ENCODE measurements around the gene CHRNA4.

Gene CHRNA4

DNA sequence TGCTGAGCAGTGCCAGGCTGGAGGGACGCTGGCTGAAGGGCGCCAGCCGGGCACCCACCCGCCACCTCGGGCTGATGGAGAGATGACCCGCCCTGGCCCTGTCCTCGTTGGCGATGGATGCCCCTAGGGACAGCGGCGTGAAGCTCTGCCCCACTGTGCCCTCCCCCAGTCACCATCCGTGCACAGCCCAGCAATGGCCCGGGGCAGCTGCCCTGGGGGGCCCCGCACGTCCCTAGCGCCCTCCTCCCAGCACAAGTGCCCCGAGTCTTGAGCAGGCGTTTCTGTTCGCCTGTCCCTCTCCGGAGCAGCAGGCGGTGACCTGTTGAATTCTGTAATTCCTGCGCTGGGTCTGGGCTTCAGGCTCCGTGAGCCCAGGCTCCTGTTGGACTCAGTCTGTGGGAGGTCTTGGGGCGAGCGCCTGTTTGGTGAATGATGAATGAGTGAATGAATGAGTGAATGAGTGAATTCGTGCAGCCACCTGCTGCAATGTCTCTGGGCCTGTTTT is 36.8 kb upstream of the CHRNA4 start:
- Histone ChIP-seq H3K27me3 (ENCODE audit: insufficient read depth, poor library complexity, severe bottlenecking) (peaks cover 85% of the 10 kb centered on the region), H3K27ac (ENCODE audit: poor library complexity, severe bottlenecking) (no peak overlapping the region), H3K36me3 (ENCODE audit: low read depth) (no peaks in the 10 kb centered on the region), H3K9me3 (ENCODE audit: severe bottlenecking) (no peaks in the 10 kb centered on the region), H3K4me3 (ENCODE audit: severe bottlenecking) (no peak overlapping the region), H3K4me1 (ENCODE audit: insufficient read depth, poor library complexity, severe bottlenecking) (no peaks in the 10 kb centered on the region)
- TF ChIP-seq, protein P1, sequence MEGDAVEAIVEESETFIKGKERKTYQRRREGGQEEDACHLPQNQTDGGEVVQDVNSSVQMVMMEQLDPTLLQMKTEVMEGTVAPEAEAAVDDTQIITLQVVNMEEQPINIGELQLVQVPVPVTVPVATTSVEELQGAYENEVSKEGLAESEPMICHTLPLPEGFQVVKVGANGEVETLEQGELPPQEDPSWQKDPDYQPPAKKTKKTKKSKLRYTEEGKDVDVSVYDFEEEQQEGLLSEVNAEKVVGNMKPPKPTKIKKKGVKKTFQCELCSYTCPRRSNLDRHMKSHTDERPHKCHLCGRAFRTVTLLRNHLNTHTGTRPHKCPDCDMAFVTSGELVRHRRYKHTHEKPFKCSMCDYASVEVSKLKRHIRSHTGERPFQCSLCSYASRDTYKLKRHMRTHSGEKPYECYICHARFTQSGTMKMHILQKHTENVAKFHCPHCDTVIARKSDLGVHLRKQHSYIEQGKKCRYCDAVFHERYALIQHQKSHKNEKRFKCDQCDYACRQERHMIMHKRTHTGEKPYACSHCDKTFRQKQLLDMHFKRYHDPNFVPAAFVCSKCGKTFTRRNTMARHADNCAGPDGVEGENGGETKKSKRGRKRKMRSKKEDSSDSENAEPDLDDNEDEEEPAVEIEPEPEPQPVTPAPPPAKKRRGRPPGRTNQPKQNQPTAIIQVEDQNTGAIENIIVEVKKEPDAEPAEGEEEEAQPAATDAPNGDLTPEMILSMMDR (IDR thresholded peaks at IDR 0.05; ENCODE audit: poor library complexity, severe bottlenecking): no peak
- peak; percentile 80 for DNase-seq (ENCODE audit: low spot score)
- no peak for ATAC-seq (ENCODE audit: low read depth)

DNA sequence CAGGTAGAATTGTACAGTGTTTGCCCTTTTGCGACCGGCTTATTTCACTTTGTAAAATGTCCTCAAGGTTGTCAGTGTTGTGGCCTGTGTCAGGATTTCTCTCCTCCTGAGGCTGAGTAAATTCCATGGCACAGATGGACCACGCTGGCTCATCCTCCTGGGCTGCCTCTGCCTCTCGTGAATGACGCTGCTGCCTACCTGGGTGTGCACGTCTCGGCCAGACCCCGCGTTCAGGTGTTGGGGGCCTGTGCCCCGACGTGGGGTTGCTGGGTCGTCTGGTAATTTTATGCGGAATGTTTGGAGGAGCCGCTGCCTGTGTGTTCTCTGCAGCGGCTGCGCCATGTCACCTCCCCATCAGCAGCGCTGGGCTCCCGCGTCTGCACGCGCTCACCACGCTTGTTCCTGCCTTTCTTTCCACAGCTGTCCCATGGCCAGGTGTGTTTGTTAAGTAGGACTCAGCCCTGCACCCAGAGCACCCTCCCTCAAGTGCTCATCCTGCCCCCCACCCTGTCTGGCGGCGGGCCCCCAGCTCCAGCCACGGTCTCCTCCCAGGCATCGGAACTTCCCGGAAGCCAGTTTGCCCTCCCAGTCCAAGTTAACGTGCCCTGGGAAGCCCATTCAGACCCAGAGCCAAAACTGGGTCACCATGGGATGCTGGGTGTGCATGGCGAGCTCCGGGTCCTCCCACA is 36.1 kb upstream of the CHRNA4 start:
- peaks cover 78% of the 10 kb centered on the region for H3K27me3 ChIP-seq (ENCODE audit: insufficient read depth, poor library complexity, severe bottlenecking)
- DNase-seq (ENCODE audit: low spot score) (peak; percentile 77), ATAC-seq (ENCODE audit: low read depth) (no peak)
- no peak overlapping the region for H3K4me3 ChIP-seq (ENCODE audit: severe bottlenecking)
- no peak overlapping the region for H3K27ac ChIP-seq (ENCODE audit: poor library complexity, severe bottlenecking)
- H3K4me1 ChIP-seq (ENCODE audit: insufficient read depth, poor library complexity, severe bottlenecking): no peaks in the 10 kb centered on the region
- no peaks in the 10 kb centered on the region for H3K36me3 ChIP-seq (ENCODE audit: low read depth)
- no peaks in the 10 kb centered on the region for H3K9me3 ChIP-seq (ENCODE audit: severe bottlenecking)
- TF ChIP-seq, protein P1 (IDR thresholded peaks at IDR 0.05; ENCODE audit: poor library complexity, severe bottlenecking): no peak

DNA sequence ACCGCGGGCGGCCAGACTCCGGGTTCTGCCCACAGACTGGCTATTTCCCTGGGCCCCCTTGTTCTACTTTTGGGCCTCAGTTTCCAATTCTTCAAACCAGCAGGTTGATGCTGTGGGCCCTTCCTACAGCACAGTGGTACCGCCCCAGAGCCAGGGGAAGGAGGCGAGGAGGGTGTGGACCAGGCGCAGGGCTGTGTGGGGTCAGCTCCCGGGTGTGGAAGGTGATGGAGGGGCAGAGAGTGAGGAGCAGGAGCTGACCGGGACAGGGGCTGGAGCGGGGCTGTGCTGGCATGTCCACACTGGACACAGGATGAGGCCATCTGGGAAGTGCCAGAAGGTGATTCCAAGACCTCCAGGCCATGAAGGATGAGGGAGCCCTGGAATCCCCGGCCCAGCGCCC is 35.2 kb upstream of the CHRNA4 start:
- H3K36me3 ChIP-seq (ENCODE audit: low read depth): no peaks in the 10 kb centered on the region
- ATAC-seq (ENCODE audit: low read depth) (no peak), DNase-seq (ENCODE audit: low spot score) (peak; percentile 83)
- TF ChIP-seq, protein P1 (IDR thresholded peaks at IDR 0.05; ENCODE audit: poor library complexity, severe bottlenecking): no peak
- peaks cover 73% of the 10 kb centered on the region for H3K27me3 ChIP-seq (ENCODE audit: insufficient read depth, poor library complexity, severe bottlenecking)
- H3K4me1 ChIP-seq (ENCODE audit: insufficient read depth, poor library complexity, severe bottlenecking): no peaks in the 10 kb centered on the region
- H3K27ac ChIP-seq (ENCODE audit: poor library complexity, severe bottlenecking): no peak overlapping the region
- H3K9me3 ChIP-seq (ENCODE audit: severe bottlenecking): no peaks in the 10 kb centered on the region
- no peak overlapping the region for H3K4me3 ChIP-seq (ENCODE audit: severe bottlenecking)

DNA sequence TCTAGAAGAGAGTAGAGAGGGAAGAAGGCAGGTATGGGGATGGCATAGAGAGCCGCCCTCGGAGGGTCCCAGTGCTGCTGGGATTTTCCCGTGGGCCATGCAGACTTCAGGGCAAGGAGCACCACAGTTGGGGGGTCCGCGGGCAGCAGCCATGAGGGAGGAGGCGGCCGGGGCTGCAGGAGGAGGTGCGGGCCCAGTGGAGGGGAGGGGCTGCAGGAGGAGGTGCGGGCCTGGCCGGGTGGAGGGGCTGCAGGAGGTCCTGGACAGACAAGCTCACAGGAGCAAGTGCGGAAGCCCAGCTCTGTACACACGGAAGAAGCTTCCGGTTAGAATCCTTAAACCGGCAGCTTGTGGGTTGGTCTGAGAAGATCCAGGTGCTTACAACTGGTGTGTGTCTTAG is 34.6 kb upstream of the CHRNA4 start:
- TF ChIP-seq, protein P1 (IDR thresholded peaks at IDR 0.05; ENCODE audit: poor library complexity, severe bottlenecking): no peak
- DNase-seq (ENCODE audit: low spot score): peak; percentile 86
- H3K36me3 ChIP-seq (ENCODE audit: low read depth): no peaks in the 10 kb centered on the region
- H3K4me1 ChIP-seq (ENCODE audit: insufficient read depth, poor library complexity, severe bottlenecking): no peaks in the 10 kb centered on the region
- H3K27ac ChIP-seq (ENCODE audit: poor library complexity, severe bottlenecking): no peak overlapping the region
- no peaks in the 10 kb centered on the region for H3K9me3 ChIP-seq (ENCODE audit: severe bottlenecking)
- ATAC-seq (ENCODE audit: low read depth): no peak
- no peak overlapping the region for H3K4me3 ChIP-seq (ENCODE audit: severe bottlenecking)
- H3K27me3 ChIP-seq (ENCODE audit: insufficient read depth, poor library complexity, severe bottlenecking): peaks cover 68% of the 10 kb centered on the region

DNA sequence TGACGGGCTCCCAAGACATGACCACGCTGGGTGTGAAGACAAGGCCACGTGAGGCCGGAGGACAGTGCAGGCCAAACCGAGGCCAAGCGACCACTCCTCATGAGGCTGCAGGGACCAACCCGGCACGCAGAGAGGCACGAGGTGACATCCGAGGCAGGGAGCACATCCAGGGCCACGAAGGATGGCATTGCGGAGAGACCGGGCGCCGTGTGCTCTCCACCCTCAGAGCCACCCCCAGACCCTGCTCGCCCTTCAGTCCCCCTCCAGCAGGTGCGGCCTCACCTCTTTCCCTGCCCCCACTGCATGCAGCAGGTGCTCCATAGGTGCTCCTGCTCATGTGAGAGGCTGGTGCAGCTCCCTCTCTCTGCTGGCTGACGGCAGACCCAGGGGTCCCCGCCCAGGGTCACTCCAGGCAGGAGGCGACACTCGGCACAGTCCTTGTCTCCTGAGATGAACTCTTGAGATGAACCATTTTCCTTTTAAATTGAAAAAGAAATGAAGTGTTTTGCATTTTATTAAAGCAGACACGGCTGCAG is 33.8 kb upstream of the CHRNA4 start:
- no peak overlapping the region for H3K27ac ChIP-seq (ENCODE audit: poor library complexity, severe bottlenecking)
- peaks cover 5% of the 10 kb centered on the region for H3K9me3 ChIP-seq (ENCODE audit: severe bottlenecking)
- H3K4me1 ChIP-seq (ENCODE audit: insufficient read depth, poor library complexity, severe bottlenecking): no peaks in the 10 kb centered on the region
- H3K27me3 ChIP-seq (ENCODE audit: insufficient read depth, poor library complexity, severe bottlenecking): peaks cover 62% of the 10 kb centered on the region
- ATAC-seq (ENCODE audit: low read depth) (no peak), DNase-seq (ENCODE audit: low spot score) (no peak)
- H3K36me3 ChIP-seq (ENCODE audit: low read depth): no peaks in the 10 kb centered on the region
- TF ChIP-seq, protein P1 (IDR thresholded peaks at IDR 0.05; ENCODE audit: poor library complexity, severe bottlenecking): no peak
- H3K4me3 ChIP-seq (ENCODE audit: severe bottlenecking): no peak overlapping the region

Measured in RWPE2 (cell line).